Measurements from ENCODE around the gene FOLR2.

Gene FOLR2

GRCh38 chr11:72173291-72173690, 43.3 kb upstream of the FOLR2 start:
- no peak for DNase-seq
- no peak overlapping the region for H3K4ac ChIP-seq (ENCODE audit: low read depth, low read length)
- no peak overlapping the region for H3K4me3 ChIP-seq (ENCODE audit: low read depth, low read length)
- no peaks in the 10 kb centered on the region for H3K9me3 ChIP-seq (ENCODE audit: insufficient read depth, low read depth, low read length)
- no peaks in the 10 kb centered on the region for H3K27me3 ChIP-seq (ENCODE audit: insufficient read depth, low read length)
- H2BK120ac ChIP-seq (ENCODE audit: insufficient read depth, low read length, poor library complexity): no peak overlapping the region
- H3K14ac ChIP-seq (ENCODE audit: low read length): no peak overlapping the region
- H3K4me1 ChIP-seq (ENCODE audit: control insufficient read depth in 1 of 2, insufficient read depth in 2 of 2, low read length in 2 of 2): no peaks in the 10 kb centered on the region
- no peak overlapping the region for H2AFZ ChIP-seq (ENCODE audit: insufficient read depth, low read length, poor library complexity)
- H3K36me3 ChIP-seq (ENCODE audit: control insufficient read depth in 1 of 2, insufficient read depth in 2 of 2, low read length in 2 of 2): no peaks in the 10 kb centered on the region
- no peak overlapping the region for H2AK5ac ChIP-seq (ENCODE audit: low read length)
- no peaks in the 10 kb centered on the region for H3K79me2 ChIP-seq (ENCODE audit: control insufficient read depth, insufficient read depth, low read length, poor library complexity)
- H4K91ac ChIP-seq (ENCODE audit: low read depth, low read length): no peak overlapping the region
- H3K79me1 ChIP-seq (ENCODE audit: low read length): no peaks in the 10 kb centered on the region
- no peak overlapping the region for H3K9ac ChIP-seq (ENCODE audit: low read length)
- H3K27ac ChIP-seq (ENCODE audit: low read depth, low read length): no peak overlapping the region
- H4K8ac ChIP-seq (ENCODE audit: low read depth, low read length): no peak overlapping the region
- H3K4me2 ChIP-seq (ENCODE audit: low read length): no peak overlapping the region
- no peak overlapping the region for H2BK12ac ChIP-seq (ENCODE audit: low read length)
- H2BK5ac ChIP-seq (ENCODE audit: low read depth, low read length, poor library complexity): no peak overlapping the region
- no peak overlapping the region for H3K23ac ChIP-seq (ENCODE audit: low read length)
- no CpG with 5 or more reads among the region's 3 CpGs for WGBS (ENCODE audit: extremely low coverage, insufficient coverage, insufficient read length)
- H3K18ac ChIP-seq (ENCODE audit: low read length): no peak overlapping the region
- no peak overlapping the region for H4K12ac ChIP-seq (ENCODE audit: low read depth, low read length)

GRCh38 chr11:72174302-72175070, 42.1 kb upstream of the FOLR2 start:
- H3K79me1 ChIP-seq (ENCODE audit: low read length): no peaks in the 10 kb centered on the region
- H3K23ac ChIP-seq (ENCODE audit: low read length): no peak overlapping the region
- no peaks in the 10 kb centered on the region for H3K4me1 ChIP-seq (ENCODE audit: control insufficient read depth in 1 of 2, insufficient read depth in 2 of 2, low read length in 2 of 2)
- H3K4me3 ChIP-seq (ENCODE audit: low read depth, low read length): no peak overlapping the region
- H3K18ac ChIP-seq (ENCODE audit: low read length): no peak overlapping the region
- H2AK5ac ChIP-seq (ENCODE audit: low read length): no peak overlapping the region
- DNase-seq: no peak
- H4K12ac ChIP-seq (ENCODE audit: low read depth, low read length): no peak overlapping the region
- no peak overlapping the region for H4K8ac ChIP-seq (ENCODE audit: low read depth, low read length)
- H3K14ac ChIP-seq (ENCODE audit: low read length): no peak overlapping the region
- H3K9ac ChIP-seq (ENCODE audit: low read length): no peak overlapping the region
- H3K27me3 ChIP-seq (ENCODE audit: insufficient read depth, low read length): no peaks in the 10 kb centered on the region
- H3K4ac ChIP-seq (ENCODE audit: low read depth, low read length): no peak overlapping the region
- H2BK12ac ChIP-seq (ENCODE audit: low read length): no peak overlapping the region
- H4K91ac ChIP-seq (ENCODE audit: low read depth, low read length): no peak overlapping the region
- no peak overlapping the region for H2AFZ ChIP-seq (ENCODE audit: insufficient read depth, low read length, poor library complexity)
- no peaks in the 10 kb centered on the region for H3K79me2 ChIP-seq (ENCODE audit: control insufficient read depth, insufficient read depth, low read length, poor library complexity)
- H3K27ac ChIP-seq (ENCODE audit: low read depth, low read length): no peak overlapping the region
- no peak overlapping the region for H2BK5ac ChIP-seq (ENCODE audit: low read depth, low read length, poor library complexity)
- no peak overlapping the region for H3K4me2 ChIP-seq (ENCODE audit: low read length)
- H2BK120ac ChIP-seq (ENCODE audit: insufficient read depth, low read length, poor library complexity): no peak overlapping the region
- no peaks in the 10 kb centered on the region for H3K36me3 ChIP-seq (ENCODE audit: control insufficient read depth in 1 of 2, insufficient read depth in 2 of 2, low read length in 2 of 2)
- H3K9me3 ChIP-seq (ENCODE audit: insufficient read depth, low read depth, low read length): no peaks in the 10 kb centered on the region
- WGBS (ENCODE audit: extremely low coverage, insufficient coverage, insufficient read length): no CpG with 5 or more reads among the region's 8 CpGs

GRCh38 chr11:72177656-72178055, 38.9 kb upstream of the FOLR2 start:
- Histone ChIP-seq H3K23ac (ENCODE audit: low read length) (no peak overlapping the region), H3K9ac (ENCODE audit: low read length) (no peak overlapping the region), H2BK5ac (ENCODE audit: low read depth, low read length, poor library complexity) (no peak overlapping the region), H3K18ac (ENCODE audit: low read length) (no peak overlapping the region), H2BK12ac (ENCODE audit: low read length) (no peak overlapping the region), H4K91ac (ENCODE audit: low read depth, low read length) (no peak overlapping the region), H4K8ac (ENCODE audit: low read depth, low read length) (no peak overlapping the region), H3K79me2 (ENCODE audit: control insufficient read depth, insufficient read depth, low read length, poor library complexity) (no peaks in the 10 kb centered on the region), H3K36me3 (ENCODE audit: control insufficient read depth in 1 of 2, insufficient read depth in 2 of 2, low read length in 2 of 2) (no peaks in the 10 kb centered on the region), H3K14ac (ENCODE audit: low read length) (no peak overlapping the region), H2AK5ac (ENCODE audit: low read length) (no peak overlapping the region), H3K27ac (ENCODE audit: low read depth, low read length) (no peak overlapping the region), H3K9me3 (ENCODE audit: insufficient read depth, low read depth, low read length) (no peaks in the 10 kb centered on the region), H2AFZ (ENCODE audit: insufficient read depth, low read length, poor library complexity) (no peak overlapping the region), H3K4me2 (ENCODE audit: low read length) (no peak overlapping the region), H2BK120ac (ENCODE audit: insufficient read depth, low read length, poor library complexity) (no peak overlapping the region), H4K12ac (ENCODE audit: low read depth, low read length) (no peak overlapping the region), H3K4me3 (ENCODE audit: low read depth, low read length) (no peak overlapping the region), H3K27me3 (ENCODE audit: insufficient read depth, low read length) (no peaks in the 10 kb centered on the region), H3K4me1 (ENCODE audit: control insufficient read depth in 1 of 2, insufficient read depth in 2 of 2, low read length in 2 of 2) (no peaks in the 10 kb centered on the region), H3K79me1 (ENCODE audit: low read length) (no peaks in the 10 kb centered on the region), H3K4ac (ENCODE audit: low read depth, low read length) (no peak overlapping the region)
- DNase-seq: no peak
- no CpG with 5 or more reads among the region's 6 CpGs for WGBS (ENCODE audit: extremely low coverage, insufficient coverage, insufficient read length)

GRCh38 chr11:72179049-72179803, 37.4 kb upstream of the FOLR2 start:
- H3K14ac ChIP-seq (ENCODE audit: low read length): no peak overlapping the region
- no peaks in the 10 kb centered on the region for H3K79me2 ChIP-seq (ENCODE audit: control insufficient read depth, insufficient read depth, low read length, poor library complexity)
- no peak overlapping the region for H4K8ac ChIP-seq (ENCODE audit: low read depth, low read length)
- H3K23ac ChIP-seq (ENCODE audit: low read length): no peak overlapping the region
- no peak overlapping the region for H2BK5ac ChIP-seq (ENCODE audit: low read depth, low read length, poor library complexity)
- no peak overlapping the region for H4K12ac ChIP-seq (ENCODE audit: low read depth, low read length)
- no peak overlapping the region for H4K91ac ChIP-seq (ENCODE audit: low read depth, low read length)
- no peak overlapping the region for H3K18ac ChIP-seq (ENCODE audit: low read length)
- no peak overlapping the region for H2BK12ac ChIP-seq (ENCODE audit: low read length)
- no peak overlapping the region for H2AFZ ChIP-seq (ENCODE audit: insufficient read depth, low read length, poor library complexity)
- no peaks in the 10 kb centered on the region for H3K36me3 ChIP-seq (ENCODE audit: control insufficient read depth in 1 of 2, insufficient read depth in 2 of 2, low read length in 2 of 2)
- H3K9ac ChIP-seq (ENCODE audit: low read length): no peak overlapping the region
- H3K79me1 ChIP-seq (ENCODE audit: low read length): no peaks in the 10 kb centered on the region
- H2AK5ac ChIP-seq (ENCODE audit: low read length): no peak overlapping the region
- no peak overlapping the region for H3K4me3 ChIP-seq (ENCODE audit: low read depth, low read length)
- no peak overlapping the region for H3K27ac ChIP-seq (ENCODE audit: low read depth, low read length)
- H2BK120ac ChIP-seq (ENCODE audit: insufficient read depth, low read length, poor library complexity): no peak overlapping the region
- no CpG with 5 or more reads among the region's 7 CpGs for WGBS (ENCODE audit: extremely low coverage, insufficient coverage, insufficient read length)
- H3K27me3 ChIP-seq (ENCODE audit: insufficient read depth, low read length): no peaks in the 10 kb centered on the region
- no peaks in the 10 kb centered on the region for H3K9me3 ChIP-seq (ENCODE audit: insufficient read depth, low read depth, low read length)
- no peak overlapping the region for H3K4ac ChIP-seq (ENCODE audit: low read depth, low read length)
- peaks cover 0 to 2% of the 10 kb centered on the region in 2 experiments for H3K4me1 ChIP-seq (ENCODE audit: control insufficient read depth in 1 of 2, insufficient read depth in 2 of 2, low read length in 2 of 2)
- no peak overlapping the region for H3K4me2 ChIP-seq (ENCODE audit: low read length)
- no peak for DNase-seq
